LNCaP clone FGC (cell line): ENCODE results near the gene TEX29.

Source experiments
- DNase-seq: peaks from one replicate; pipeline ENCODE4 v3.0.0-alpha.2; 2011; ENCODE audit warnings: low read depth
- H3K4me3 ChIP-seq: 2 replicates; pipeline ENCODE4 v1.5.1; 2011; ENCODE audit warnings: mild to moderate bottlenecking, low read depth, low read length, control low read depth
- CTCF ChIP-seq: IDR thresholded peaks from 2 replicates; pipeline ENCODE4 v1.5.1; 2012; ENCODE audit warnings: mild to moderate bottlenecking; ENCODE audit not compliant: control insufficient read depth, insufficient read depth; ENCODE audit errors: extremely low read depth

Gene TEX29

GRCh38 chr13:111302045-111302726 is 18.3 kb upstream of the TEX29 start:
- no peak for TF ChIP-seq CTCF
- no peak overlapping the region for H3K4me3 ChIP-seq
- no peak for DNase-seq

GRCh38 chr13:111303559-111303958 is 16.9 kb upstream of the TEX29 start:
- H3K4me3 ChIP-seq = no peak overlapping the region
- DNase-seq = no peak
- no peak for TF ChIP-seq CTCF

GRCh38 chr13:111304041-111304544 is 16.3 kb upstream of the TEX29 start:
- TF ChIP-seq CTCF = no peak
- DNase-seq = no peak
- no peak overlapping the region for H3K4me3 ChIP-seq

- TF ChIP-seq CTCF = no peak
- H3K4me3 ChIP-seq = no peak overlapping the region
- DNase-seq = no peak
Observed at GRCh38 chr13:111304603-111305289, 15.7 kb upstream of the TEX29 start.

- no peak overlapping the region for H3K4me3 ChIP-seq
- no peak for TF ChIP-seq CTCF
- DNase-seq = no peak
Observed at GRCh38 chr13:111312944-111313590, 7.4 kb upstream of the TEX29 start.

GRCh38 chr13:111313911-111314425 is 6.5 kb upstream of the TEX29 start:
- TF ChIP-seq CTCF = no peak
- H3K4me3 ChIP-seq = no peak overlapping the region
- no peak for DNase-seq
